GM12878 (cell line): ENCODE data around the gene NPL. TPM values are rescaled to one million over a fixed set of nuclear protein-coding genes. Genes with fewer than 3 reads are reported as not detected.

Experiments used
- ATAC-seq: fragments of 200-7000 bp; cut with Tn5 transposase; 3 replicates; pipeline ENCODE4 v1.9.1; 2020; ENCODE audit warnings: mild to moderate bottlenecking, moderate library complexity
- BruUV-seq: library from RNA; stranded (reverse); fragments of 400-500 nt; replicated peaks from 2 replicates; lab custom pipeline; 2021; lab: Mats Ljungman, UMichigan
- CTCF ChIA-PET: fragments of 300-600 bp; sonication (Branson Sonifier 250); formaldehyde crosslinking; extraction: SDS; loops from one replicate; lab custom pipeline; 2021; ENCODE audit warnings: inconsistent platforms; lab: Yijun Ruan, JAX
- POLR2A ChIA-PET: fragments of 350-600 bp; formaldehyde crosslinking; extraction: SDS; loops from one replicate; lab custom pipeline; 2021; ENCODE audit warnings: inconsistent platforms; lab: Charles Lee
- RAD21 ChIA-PET: fragments of 300-600 bp; sonication (Branson Sonifier 250); formaldehyde crosslinking; loops from one replicate; lab custom pipeline; 2023; ENCODE audit warnings: antibody characterized with exemption; ENCODE audit not compliant: unreplicated experiment; lab: Charles Lee
- SMC1A ChIA-PET: fragments of 300-600 bp; sonication (Branson Sonifier 250); formaldehyde crosslinking; loops from one replicate; lab custom pipeline; 2023; ENCODE audit not compliant: unreplicated experiment, uncharacterized antibody; lab: Charles Lee
- DNase-seq: peaks from one replicate; pipeline ENCODE4 v3.0.0-alpha.2; 2011; ENCODE audit warnings: low read depth, low spot score
- FAIRE-seq: peaks from 3 replicates; lab custom pipeline; 2011; peaks lifted over from hg19 to GRCh38; lab: Jason Lieb, UNC
- H2AFZ ChIP-seq: 2 replicates; pipeline ENCODE4 v1.6.0; 2011; ENCODE audit warnings: low read depth, low read length, control low read depth; ENCODE audit not compliant: control insufficient read depth
- H3K27ac ChIP-seq: 2 replicates; pipeline ENCODE4 v1.5.1; 2011; ENCODE audit warnings: control low read depth; ENCODE audit not compliant: control insufficient read depth, insufficient read depth
- H3K27me3 ChIP-seq, 2 experiments: replicated peaks in 1 of 2; 2 replicates each; pipeline versions ENCODE4 v1.6.0 to v1.6.1; 2011; ENCODE audit warnings: low read length in 1 of 2; ENCODE audit not compliant: control insufficient read depth in 2 of 2, insufficient read depth in 2 of 2
- H3K36me3 ChIP-seq, 2 experiments: 2 replicates each; pipeline ENCODE4 v1.5.1; 2011; ENCODE audit warnings: low read length in 1 of 2; ENCODE audit not compliant: control insufficient read depth in 2 of 2, insufficient read depth in 2 of 2
- H3K4me1 ChIP-seq: 2 replicates; pipeline ENCODE4 v1.6.1; 2011; ENCODE audit warnings: mild to moderate bottlenecking, low read length, moderate library complexity, mixed read lengths; ENCODE audit not compliant: control insufficient read depth, insufficient read depth
- H3K4me2 ChIP-seq: 2 replicates; pipeline ENCODE4 v1.6.0; 2011; ENCODE audit warnings: control low read depth; ENCODE audit not compliant: control insufficient read depth, insufficient read depth
- H3K4me3 ChIP-seq: fragments of 200-600 bp; sonication (generic); 2 replicates; pipeline ENCODE4 v1.5.1; 2016
- H3K79me2 ChIP-seq: 2 replicates; pipeline ENCODE4 v1.6.0; 2011; ENCODE audit warnings: low read length; ENCODE audit not compliant: control insufficient read depth, insufficient read depth
- H3K9ac ChIP-seq: 2 replicates; pipeline ENCODE4 v1.8.0; 2011; ENCODE audit warnings: low read length, control low read depth, mixed read lengths; ENCODE audit not compliant: control insufficient read depth, insufficient read depth
- H3K9me3 ChIP-seq: replicated peaks from 3 replicates; pipeline ENCODE4 v1.5.1; 2011; ENCODE audit warnings: mild to moderate bottlenecking, low read length; ENCODE audit not compliant: control insufficient read depth, insufficient read depth
- H4K20me1 ChIP-seq: 2 replicates; pipeline ENCODE4 v1.6.0; 2011; ENCODE audit not compliant: control insufficient read depth, insufficient read depth
- CBX5 ChIP-seq: sonication (generic); IDR thresholded peaks from 2 replicates; pipeline ENCODE4 v1.6.1; 2016; ENCODE audit warnings: low read depth, moderate library complexity, mild to moderate bottlenecking, inconsistent platforms
- CTCF ChIP-seq, 3 experiments: IDR thresholded peaks in 2 of 3; conservative IDR thresholded peaks in 1 of 3; 2 replicates each; pipeline ENCODE4 v1.5.1; 2011; ENCODE audit warnings: low read depth in 3 of 3, low read length in 3 of 3, mild to moderate bottlenecking in 3 of 3, control low read depth in 2 of 3, moderate library complexity in 2 of 3, inconsistent platforms in 1 of 3, mixed read lengths in 1 of 3; ENCODE audit not compliant: control insufficient read depth in 2 of 3, insufficient read depth in 1 of 3; ENCODE audit errors: extremely low read depth in 1 of 3
- ESRRA ChIP-seq: IDR thresholded peaks from 2 replicates; pipeline ENCODE4 v1.6.1; 2012; ENCODE audit warnings: mild to moderate bottlenecking, low read length, improper control_type of control experiment
- MLLT1 ChIP-seq: fragments of 450-650 bp; IDR thresholded peaks from 2 replicates; pipeline ENCODE4 v1.6.1; 2016; ENCODE audit warnings: mild to moderate bottlenecking
- NBN ChIP-seq: fragments of 450-650 bp; IDR thresholded peaks from 2 replicates; pipeline ENCODE4 v1.6.1; 2016
- RAD21 ChIP-seq: IDR thresholded peaks from 2 replicates; pipeline ENCODE4 v1.6.1; 2011; ENCODE audit warnings: mild to moderate bottlenecking, low read depth, low read length, moderate library complexity; ENCODE audit not compliant: insufficient read depth
- WGBS: methylation state at CpG from one replicate; pipeline ENCODE4 v1.1.6; 2016; ENCODE audit warnings: low lambda C conversion rate; ENCODE audit not compliant: insufficient replicate concordance, insufficient coverage; ENCODE audit errors: missing lambda C conversion rate; 5-methylcytosine and 5-hydroxymethylcytosine counted together
- in situ Hi-C: fragments of 300-500 bp; cut with MboI; formaldehyde crosslinking; loops from 9 replicates; pipeline ENCODE4 v1.14.3; 2018; ENCODE audit warnings: mixed read lengths
- intact Hi-C: fragments of 100-400 bp; cut with micrococcal nuclease; formaldehyde crosslinking; loops from one replicate; pipeline ENCODE4 v1.14.2; 2022; ENCODE audit not compliant: unreplicated experiment
- polyA plus RNA-seq, 11 experiments: library from polyadenylated mRNA; depleted of rRNA in 4 of 11; unstranded in 6 of 11; stranded (reverse) in 5 of 11; fragments of >200 nt; fragmentation: Nextera tagmentation in 4 of 11; fragmentation: Illumina TruSeq in 1 of 11; extraction: Ambion mirVana in 4 of 11; extraction: Trizol in 1 of 11; gene quantifications; 1 replicate in 1 of 11; 2 replicates in 10 of 11; pipeline versions ENCODE4 v1.2.1 to v1.2.3, GENCODE V29; 2011 to 2016; ENCODE audit warnings: inconsistent platforms in 2 of 11, missing spikeins in 2 of 11, low read depth in 1 of 11
- total RNA-seq, 4 experiments: library from RNA; depleted of rRNA in 3 of 4; stranded (reverse); fragments of >200 nt in 3 of 4; fragmentation: Illumina TruSeq in 1 of 4; extraction: Trizol in 1 of 4; gene quantifications; 2 replicates each; pipeline versions ENCODE4 v1.2.1 to v1.2.3, GENCODE V29; 2013 to 2021

NPL gene
- total and polyA plus RNA-seq, 10 of the 15 experiments (the other 5 are each of a cell fraction or from before 2014, with no cell fraction given): 5.3 to 19.2 (median 10.0) TPM

GRCh38 chr1:182806015-182806678 lies 16.6 kb downstream of the NPL start:
- ChIA-PET POLR2A (no interaction called here), CTCF (interaction anchor here (0.6 kb wide), 1 partner anchor 409 kb away, joined by 3 read pairs; no protein-coding TSS in a partner anchor), SMC1A (no interaction called here), RAD21 (no interaction called here)
- H3K27me3 ChIP-seq: no peaks in the 10 kb centered on the region
- intact Hi-C loops: no loop called here
- no peak overlapping the region for H3K4me2 ChIP-seq
- no peaks in the 10 kb centered on the region for H4K20me1 ChIP-seq
- H3K9ac ChIP-seq: no peak overlapping the region
- H3K36me3 ChIP-seq: no peaks in the 10 kb centered on the region
- FAIRE-seq (no peak), DNase-seq (no peak), ATAC-seq (peak; percentile 48; the same call in 1 of the 3 replicates)
- no peak overlapping the region for H3K4me3 ChIP-seq
- no peaks in the 10 kb centered on the region for H3K79me2 ChIP-seq
- no peak overlapping the region for H2AFZ ChIP-seq
- BruUV-seq: no TSS peak
- H3K4me1 ChIP-seq: no peaks in the 10 kb centered on the region
- H3K27ac ChIP-seq: no peak overlapping the region
- in situ Hi-C loops: no loop called here
- H3K9me3 ChIP-seq: no peaks in the 10 kb centered on the region
- TF ChIP-seq MLLT1 (no peak), NBN (no peak), ESRRA (no peak), CBX5 (no peak), CTCF (IDR thresholded peaks at IDR 0.05 in 2 of 3, conservative IDR thresholded peaks at IDR 0.05 in 1 of 3; ENCODE audit: control insufficient read depth in 2 of 3, extremely low read depth in 1 of 3, insufficient read depth in 1 of 3, low read depth in 3 of 3, low read length in 3 of 3) (peak in 1 of 3 experiments; percentile 33; a peak in 1 of 6 replicates), RAD21 (peak; percentile 28)
- 66% methylated on average over 11 of the region's 11 CpGs for WGBS
